Skin of body (tissue), 2 donors: ENCODE results near the gene INSIG2. TPM values are rescaled to one million over a fixed set of nuclear protein-coding genes. Genes with fewer than 3 reads are reported as not detected.
A peak's percentile ranks its signal among the peaks of the same experiment; 100 is the strongest.

Experiments
- DNase-seq: peaks from one replicate; lab custom pipeline; 2025; lab: John Stamatoyannopoulos, UW
- total RNA-seq: library from RNA; depleted of rRNA; stranded (reverse); fragments of >200 nt; gene quantifications from one replicate; pipeline ENCODE4 v1.2.3, GENCODE V29; 2014

INSIG2 gene
- total RNA-seq, 1 donor from 2014 or later: 21.9 TPM

DNA sequence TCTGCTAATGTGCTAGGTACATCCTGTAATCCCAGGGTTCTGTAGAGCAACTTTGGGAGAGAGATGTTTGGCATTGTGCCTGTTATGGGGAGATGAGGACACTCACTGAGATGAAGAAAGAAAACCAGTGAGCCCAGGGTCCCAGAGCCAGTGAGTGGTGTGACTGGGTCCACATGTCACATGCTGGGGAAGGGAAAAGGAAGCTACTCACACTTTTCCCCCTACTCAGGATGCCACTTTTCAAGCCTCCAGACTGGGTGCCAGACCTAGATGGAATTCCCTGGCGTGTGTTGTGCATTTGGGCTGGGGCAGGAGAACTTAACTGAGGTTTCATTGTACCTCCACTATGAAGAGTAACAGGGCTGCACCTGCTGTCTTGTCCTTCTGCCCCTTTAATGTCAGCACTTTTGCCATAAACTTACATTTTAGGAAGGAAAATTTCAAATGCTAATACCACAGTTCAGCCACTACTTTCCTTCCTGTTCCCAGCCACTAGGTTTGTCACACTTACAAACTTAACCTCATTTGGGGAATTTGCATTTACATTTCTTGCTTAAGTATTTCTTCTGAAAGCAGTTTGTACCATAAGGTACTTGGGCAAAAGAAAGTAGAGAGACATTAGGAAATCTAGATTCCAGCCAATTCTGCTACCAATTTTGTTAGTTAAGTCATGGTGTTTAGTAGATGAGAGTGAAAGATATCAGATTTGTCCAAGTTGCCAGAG, 10.2 kb downstream of the INSIG2 start:
- no peak for DNase-seq

DNA sequence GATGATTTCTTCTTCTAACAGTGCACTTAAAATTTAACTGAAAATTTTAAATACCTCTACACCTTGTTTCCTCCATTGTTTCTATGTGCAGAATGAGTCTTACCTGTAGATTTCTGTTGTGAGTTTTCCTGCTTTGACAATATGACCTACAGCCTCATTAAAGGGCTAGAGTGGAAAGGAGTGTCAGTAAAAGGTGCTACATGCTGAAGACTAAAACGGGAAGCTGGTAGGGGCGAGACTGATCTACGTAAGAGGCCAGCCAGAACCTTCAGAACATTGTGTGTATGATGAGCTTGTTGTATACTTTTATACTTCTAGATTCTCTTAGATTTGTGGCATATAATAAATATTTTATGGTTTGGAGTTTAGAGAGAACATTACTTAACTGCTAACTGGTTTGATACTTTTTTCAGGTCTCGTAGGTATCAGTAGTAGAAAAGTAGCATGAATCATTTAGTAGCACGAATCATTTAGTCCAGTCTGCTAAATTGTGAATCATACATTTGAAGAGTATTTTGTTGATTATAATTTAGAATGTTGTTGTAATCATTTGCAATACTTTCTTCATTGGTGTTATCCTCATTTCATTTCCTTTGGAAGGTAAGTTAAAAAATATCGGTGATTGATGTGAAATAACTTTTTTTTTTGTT, 14.3 kb downstream of the INSIG2 start:
- DNase-seq: no peak

DNA sequence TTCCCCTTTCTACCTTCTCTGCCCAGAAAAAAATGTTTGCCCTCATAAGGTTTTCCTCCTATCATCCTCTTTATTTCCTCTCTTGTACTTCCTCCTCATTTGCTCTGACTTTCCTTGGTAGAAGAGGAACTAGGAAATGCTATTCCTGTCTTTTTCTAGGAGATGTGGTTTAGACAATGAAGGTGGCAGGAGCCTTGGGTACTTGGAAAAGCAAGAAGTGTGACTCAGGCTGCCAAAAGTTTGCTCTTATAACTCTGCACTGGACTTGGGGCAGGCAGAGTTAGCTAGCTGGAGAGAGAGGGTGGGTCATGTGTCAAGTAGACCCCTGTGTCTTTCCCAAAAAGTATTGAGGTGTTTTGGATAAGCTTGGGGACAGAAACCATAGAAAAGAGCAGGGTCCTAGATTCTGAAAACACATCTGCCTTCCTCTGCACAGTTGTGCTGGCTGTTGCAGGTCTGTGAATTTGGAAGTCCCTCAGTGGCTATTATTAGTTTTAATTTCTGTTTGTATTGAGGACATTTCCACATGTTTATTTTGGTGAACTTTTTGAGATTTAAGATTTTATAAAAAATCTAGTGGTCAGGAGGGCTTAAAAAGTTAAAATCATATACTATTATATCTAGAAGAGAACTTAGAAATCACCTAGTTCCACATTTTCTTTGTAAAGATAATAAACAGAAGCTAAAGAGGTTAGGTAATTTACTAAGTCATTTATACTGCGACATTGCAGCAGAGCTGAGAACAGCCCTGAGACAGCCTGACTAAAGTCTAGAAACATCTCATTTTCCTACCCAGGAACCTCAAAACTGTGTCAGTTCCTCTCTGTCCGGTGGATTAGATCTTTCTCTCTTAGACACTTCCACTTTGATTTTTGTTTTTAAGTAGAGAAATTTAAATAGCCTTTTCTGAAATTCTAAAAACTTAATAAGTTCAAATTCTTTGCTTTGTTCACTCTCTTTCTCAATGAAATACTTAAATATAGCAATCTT, 16.0 kb downstream of the INSIG2 start:
- DNase-seq: no peak

DNA sequence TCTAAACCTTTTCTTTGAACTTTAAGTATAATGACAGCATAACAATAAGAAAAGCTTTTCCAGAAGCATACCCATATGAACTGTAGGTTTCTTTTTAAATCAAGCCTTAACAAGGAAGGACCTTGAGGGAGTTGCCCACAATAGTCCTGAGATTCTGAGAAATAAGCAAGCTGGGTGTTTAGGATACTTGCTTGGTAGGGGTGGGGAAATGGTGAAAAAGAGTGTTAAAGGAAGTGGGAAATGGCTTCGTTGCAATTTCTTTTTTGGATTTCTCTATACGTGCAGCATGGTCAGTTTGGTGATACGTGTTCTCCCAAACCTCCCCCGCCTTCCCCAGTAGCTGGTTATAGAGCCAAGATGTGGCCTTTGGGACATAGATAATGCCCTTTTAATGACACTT, 17.2 kb downstream of the INSIG2 start:
- DNase-seq: no peak

DNA sequence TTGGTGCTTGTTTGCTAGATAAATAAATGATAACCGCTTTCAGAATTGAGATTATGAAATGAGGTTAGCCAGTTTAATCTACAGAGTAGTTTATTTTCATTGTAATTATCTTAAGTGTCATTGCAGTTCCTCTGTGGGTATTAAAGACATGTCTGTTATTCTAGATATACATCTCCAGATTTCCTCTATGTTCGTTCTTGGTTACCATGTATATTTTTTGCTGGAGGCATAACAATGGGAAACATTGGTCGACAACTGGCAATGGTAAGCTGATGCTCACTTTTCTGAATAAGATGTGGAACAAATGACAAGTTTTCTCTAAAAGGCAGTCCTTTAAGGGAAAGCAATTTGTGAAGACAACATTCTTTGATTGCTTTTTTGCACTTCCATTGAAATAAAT, 18.7 kb downstream of the INSIG2 start:
- no peak for DNase-seq

DNA sequence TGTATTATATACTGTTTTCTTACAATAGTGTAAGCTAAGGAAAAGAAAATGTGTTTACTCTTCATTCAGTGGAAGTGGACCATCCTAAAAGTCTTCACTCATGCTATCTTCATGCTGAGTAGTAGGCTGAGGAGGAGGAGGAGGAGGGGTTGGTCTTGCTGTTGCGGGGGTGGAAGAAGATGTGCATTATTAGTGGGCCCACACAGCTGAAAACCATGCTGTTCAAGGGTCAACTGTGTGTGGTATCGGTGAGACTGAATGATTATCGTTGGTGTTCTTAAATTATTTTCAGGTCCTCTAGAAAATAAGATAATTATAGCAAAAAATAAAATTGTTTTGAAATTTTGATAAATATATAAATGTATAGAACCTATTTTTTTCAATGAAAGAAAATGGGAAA, 22.0 kb downstream of the INSIG2 start:
- no peak for DNase-seq

DNA sequence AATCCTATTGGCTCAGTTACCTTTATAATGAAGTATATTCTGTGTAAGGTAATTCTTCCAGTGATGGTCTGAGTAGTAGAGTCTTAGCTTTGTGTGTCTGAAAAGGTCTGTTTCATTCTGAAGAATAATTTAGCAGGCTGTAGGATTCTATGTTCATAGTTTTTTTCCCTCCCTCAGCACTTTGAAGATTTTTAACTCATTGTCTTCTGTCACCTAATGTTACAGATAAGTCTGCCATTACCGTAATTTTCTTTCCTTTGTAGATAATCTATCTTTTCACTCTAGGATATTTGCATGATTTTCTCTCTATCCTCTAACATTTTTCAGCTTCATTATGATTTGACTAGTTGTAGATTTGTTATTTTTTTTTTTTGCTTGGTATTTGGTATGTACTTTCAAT, 22.7 kb downstream of the INSIG2 start:
- no peak for DNase-seq

DNA sequence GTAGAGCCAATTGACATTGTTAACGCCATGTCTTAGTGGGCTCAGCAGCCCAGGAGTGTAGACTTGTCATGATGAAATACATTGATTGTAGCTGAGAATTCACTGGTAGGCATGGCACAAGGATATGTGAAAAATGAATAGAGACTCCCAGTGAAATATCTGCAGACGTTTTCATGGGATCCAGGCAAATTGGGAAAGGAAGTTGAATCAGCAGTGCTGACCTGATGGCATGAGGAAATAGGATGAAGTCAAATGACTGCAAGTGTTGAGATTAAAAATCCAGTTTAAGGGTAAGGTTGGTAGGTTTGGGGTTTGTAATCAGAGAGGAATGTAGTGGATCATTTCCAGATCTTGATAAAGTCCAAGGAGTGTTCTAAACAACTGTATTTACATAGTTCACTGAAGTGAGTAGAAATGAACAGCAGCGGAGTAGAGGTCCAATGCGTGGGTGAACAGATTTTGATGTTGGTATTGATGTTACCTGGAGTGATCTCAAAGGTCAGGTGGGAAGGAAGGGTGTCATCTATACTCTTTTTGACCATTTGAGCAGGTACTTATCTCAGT, 24.6 kb downstream of the INSIG2 start:
- DNase-seq: no peak

DNA sequence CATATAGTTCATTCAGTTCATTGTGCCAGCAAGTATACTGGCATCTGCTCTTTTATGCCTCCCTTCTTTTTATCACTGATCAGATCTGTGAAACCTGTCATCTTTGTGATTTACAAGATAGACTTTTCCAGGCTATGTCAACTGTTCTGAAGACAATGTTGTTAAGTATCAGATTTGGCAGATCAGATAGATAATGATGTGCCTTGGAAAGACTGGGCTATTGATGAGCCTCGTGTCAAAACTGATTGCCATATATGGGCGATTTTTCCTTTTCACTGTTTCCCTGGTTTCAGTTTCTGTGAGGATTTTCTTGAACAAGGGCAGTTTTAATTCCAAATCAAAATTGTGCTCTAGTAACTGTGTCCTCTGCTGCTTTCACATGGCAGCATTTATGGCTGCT, 26.6 kb downstream of the INSIG2 start:
- DNase-seq: no peak

DNA sequence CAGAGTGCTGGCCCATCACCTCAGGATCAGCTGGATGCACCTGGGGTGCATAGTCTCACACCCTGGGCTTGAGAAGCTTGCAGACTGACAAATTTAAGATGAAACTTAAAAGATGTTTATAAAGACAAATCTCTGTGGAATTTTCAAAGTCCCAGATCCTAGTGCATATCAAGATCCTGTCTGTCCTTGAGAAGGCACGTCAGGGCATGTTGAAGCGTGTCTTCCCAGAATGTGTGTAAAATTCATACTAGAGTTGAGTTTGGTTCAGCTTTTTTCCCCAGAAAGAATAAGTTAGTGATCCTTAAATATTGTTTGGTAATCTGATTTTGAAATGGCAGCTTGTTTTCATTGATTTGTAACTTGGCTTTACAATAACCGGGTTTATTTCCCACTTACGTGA, 27.5 kb downstream of the INSIG2 start:
- DNase-seq: no peak

DNA sequence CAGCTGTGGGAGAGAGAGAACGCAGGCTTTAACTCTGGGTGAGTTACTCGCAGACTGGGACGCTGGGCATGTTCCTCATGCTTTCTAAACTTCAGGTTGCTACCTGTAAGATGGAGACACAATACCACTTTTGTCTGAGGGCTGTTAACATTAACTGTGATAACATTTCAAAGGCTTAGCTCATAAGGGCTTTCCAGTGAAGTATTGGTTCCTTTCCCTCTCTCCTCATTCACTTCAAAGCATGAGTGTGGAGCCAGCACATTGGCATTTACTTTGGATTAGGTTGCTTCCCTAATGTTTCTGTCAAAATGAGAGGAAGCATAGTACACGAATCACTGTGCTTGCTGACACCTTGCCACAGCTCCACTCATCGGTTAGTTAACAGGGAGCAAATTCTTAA, 30.2 kb downstream of the INSIG2 start:
- no peak for DNase-seq

DNA sequence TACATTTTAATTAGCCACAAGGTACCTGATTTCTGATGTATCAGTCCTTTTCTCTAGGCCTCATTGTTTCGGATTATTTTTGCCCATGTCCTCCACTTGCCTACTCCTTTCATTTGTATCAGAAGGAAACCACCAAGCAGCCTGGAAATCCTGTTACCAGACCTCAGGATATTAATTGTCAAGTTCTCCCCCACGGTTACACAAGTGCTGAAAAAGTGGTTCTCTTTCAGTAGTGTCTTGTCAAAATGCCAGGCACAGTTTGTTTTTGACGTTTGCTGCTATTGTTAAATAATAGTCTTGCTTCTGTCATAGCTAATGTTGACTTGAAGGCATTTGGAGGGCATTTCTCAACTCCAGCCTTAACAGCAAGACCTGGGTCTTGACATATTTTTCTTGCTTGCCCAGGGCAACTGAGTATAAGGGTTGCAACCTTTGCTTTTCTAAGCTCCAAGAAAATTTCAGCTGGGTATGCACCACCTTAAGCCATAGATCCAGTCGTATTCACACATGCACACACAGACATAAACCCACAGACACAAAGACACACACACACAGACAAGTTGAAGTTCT, 31.0 kb downstream of the INSIG2 start:
- DNase-seq: no peak

DNA sequence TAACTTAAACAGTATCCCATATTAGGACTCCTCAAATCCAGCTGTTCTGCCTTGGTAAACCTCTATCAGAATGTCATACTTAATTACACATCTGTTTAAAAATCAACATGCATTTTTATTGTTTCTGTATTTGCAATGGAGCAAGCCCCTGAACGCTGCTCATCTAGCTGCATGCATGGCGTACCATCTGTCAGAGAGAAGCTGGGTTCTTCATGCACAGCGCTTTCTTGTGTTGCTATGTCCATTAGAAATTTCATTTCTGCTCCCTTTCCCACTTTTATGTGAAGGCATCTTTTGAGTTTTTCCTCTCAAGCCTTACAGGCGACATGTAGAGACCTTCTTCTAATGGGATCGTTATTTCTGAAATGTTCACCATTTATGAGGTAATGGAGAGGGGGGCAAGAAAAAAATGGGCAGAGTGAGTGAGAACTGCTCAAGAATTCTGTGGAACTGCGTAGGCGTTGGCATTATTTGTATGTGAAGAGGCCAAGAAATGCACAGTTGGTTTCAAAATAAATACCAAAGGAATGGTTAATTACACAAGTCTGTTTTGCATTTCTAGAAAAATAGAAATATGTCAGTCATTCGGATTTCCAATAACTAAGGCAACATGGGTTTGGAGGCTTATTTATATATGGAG, 31.6 kb downstream of the INSIG2 start:
- peak; percentile 20 for DNase-seq

DNA sequence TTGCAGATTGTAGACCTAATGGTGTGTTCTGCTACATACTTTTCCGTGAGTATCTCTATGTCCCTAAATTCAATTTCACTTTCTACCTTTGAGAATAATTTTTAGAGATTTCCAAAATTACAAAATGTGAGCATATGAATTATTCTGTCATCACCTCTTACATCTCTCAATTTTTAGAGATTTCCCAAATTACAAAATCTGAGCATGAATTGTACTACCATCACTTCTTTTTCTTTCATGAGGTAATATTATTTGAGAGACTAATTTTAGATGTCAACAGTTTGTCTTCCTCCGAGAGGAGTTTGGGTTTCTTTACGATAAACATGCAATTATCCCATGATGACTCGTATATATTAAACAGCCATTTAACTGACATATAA, 32.1 kb downstream of the INSIG2 start:
- DNase-seq: peak; percentile 21

DNA sequence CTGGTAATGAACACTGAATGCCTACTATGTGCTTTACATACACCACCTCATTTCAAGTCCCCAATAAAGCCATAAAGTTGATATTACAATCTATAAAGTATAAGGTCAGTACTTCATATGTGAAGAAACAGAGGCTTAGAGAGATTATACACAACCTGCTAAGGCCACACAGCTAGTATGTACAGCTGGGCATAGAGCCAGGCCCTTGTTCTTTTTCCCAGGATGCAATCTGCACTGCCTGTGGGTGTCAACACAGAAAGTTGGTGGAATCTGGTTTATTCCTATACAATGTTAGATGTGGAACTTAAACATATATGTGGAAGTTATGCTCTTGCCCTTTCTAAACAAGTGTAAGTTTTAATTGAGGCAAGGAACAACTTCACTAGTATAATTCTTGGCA, 32.8 kb downstream of the INSIG2 start:
- DNase-seq: no peak

DNA sequence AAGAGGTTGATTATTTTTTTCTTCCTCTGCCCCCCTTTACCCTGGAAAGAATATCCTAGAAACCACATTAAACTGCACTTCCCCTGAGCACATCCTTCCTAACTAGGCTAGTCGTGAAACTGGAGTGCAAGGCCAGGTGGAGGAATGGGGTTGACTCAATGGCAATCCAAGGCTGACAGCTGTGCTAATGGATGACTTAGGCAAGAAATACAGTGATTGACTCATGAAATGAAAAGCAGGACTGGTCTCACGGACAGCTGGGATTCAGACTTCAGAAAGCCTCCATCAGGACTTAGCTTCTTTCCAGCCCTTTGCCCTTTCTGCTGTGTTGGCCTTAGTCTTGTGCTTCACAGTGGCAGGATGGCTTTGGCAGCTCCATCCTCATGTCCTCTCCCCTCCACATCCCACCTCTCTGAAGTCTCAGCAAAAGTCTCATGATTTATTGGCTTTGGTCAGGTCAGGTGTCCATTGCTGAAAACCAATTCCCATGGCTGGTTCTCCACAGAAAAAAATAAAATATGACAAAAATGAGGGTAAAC, 33.8 kb downstream of the INSIG2 start:
- DNase-seq: no peak

DNA sequence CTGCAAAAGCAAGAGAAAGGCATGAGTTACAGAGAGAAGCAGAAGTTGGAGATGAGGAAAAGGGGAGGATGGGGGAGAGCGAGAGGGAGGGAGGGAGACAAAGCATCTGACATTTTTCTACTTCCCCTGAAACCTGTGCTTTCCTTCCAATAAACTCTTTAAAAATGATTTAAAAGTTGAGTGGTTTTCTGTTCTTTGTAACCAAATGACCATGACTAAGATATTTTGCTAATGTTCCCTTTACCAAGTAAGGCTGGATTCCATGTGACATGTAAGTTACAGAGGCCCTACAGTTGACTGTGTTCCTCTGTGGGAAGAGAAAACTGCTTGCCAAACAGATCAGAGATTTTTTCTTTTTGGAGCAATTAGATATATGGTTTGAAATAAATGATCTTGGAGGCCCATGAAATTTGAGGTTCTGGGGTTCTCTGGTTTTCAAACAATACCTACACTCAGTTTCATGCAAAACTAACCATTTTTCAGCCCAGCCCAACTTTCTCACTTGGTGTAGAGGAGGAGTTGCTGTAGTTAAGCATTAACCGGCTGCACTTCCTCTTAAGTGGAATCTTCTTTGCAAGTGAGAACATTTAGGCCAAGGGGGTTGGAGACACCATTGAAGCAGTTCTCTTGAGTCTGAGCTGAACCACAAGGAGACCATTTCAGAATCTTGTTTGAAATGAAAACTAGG, 34.5 kb downstream of the INSIG2 start:
- DNase-seq: no peak

DNA sequence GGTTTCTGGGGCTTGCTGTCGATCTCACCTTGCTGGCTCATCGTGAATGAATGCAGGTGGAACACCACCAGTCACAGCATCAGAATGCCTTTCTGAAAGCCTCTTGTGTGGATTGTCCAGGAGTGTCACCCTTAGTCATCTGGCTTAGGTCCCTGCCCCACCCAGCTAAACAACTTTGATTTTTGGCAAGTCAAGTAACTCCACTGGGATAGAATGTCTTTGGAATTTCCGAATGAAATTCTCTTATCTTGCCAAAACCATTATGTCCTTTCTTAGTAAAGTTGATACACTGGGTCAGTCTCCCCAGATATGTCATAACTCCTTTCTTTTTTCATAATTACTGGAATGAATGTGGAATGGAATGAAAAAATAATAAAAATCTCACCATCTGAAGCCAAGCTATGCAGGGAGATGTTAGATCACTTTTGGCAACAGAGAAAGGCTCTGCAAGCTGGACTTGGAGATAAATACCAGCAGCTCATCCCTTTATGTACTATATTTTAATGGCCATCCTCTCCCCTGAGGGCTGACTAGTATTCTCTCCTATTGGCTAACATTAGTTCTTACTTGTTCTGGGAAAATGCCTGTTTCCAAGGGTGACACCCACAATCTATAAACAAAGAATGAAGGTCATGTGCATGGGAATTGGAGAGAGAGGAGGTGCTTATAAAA, 35.4 kb downstream of the INSIG2 start:
- peak; percentile 83 for DNase-seq

DNA sequence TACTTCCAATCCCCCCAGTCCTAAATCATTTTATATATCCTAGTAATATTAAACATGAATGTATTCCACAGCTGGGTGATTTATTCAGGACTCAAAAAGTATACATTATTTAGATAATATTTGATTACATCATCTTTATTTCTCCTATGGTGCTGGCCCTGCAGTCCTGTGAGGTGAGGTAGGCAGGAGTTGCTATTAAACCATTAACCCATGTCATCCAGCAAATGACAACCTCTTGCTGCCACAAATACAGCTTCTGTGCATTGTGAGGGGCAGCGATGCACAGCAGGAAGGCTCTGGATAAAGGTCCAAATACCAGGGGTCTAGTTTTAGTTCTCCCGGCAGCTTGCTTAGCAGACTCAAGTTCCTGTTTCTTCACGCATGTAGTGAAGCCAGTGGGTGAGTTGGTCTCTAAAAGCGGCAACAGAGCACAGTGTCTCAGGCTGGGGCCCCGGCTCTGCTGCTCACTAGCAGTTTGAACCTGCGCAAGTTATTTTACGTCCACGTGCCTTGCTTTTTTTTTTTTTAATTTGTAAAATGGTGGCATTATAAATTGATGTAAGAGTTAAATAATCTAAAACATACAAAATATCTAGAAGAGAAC, 36.1 kb downstream of the INSIG2 start:
- no peak for DNase-seq
